ENCODE results near the gene PPP6R2.

PPP6R2 gene

DNA sequence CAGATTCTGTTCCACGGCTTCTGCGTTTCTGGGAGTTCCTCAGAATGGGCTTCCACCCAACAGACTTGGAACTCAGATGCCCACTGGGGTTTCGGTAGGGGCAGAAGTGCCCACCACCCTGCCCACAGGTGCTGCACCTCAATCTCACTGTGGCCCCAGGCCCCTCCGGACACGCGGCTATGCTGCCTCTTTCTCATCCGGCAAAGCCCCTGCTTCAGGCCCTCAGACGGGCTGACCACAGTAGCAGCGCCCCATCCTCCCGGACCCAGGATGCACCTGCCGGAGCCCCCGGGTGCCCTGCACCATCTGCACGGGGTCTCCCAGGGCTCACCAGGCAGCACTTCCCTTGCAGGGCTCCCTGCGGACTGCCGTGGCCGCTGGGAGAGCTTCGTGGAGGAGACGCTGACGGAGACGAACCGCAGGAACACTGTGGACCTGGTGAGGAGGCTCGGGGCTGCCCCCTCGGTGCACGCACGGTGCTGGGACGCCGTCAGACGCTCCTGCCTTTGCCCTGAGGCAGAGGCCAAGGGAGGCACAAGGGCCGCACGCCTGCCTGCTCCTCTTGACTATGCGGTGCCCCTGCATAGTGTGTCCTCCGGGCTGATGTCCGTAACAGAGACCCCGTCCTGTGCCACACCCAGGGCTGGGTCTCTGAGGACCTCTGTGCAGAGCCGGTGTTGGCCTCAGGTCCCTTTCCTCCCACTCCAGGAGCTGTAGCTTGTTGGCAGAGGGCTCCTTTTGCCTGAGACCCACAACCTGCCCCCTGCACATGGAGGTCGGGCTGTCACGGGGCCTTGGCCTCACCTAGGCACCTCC lies 93.1 kb downstream of the PPP6R2 start:
- DNase-seq = no peak

DNA sequence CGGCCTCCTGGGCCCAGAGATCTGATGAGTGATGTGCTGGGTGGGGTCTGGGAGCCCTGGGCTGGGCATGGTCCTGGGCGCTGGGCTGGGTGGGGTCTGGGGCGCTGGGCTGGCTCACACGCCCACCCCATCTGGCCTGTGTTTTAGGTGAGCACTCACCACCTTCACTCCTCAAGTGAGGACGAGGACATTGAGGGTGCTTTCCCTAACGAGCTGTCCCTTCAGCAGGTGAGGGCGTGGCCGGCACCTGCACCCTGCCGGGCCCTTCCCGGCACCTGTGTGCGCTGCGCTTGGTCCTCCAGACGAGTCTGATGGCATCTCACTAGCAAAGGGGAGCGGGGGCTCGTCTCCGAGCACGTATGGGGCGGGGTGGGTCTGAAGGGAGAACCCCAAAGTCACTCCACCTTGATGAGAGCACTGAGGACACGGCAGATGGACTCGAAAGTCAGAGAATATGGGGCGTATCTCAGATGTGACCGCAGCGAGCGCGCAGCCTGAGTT lies 93.8 kb downstream of the PPP6R2 start:
- DNase-seq = no peak

DNA sequence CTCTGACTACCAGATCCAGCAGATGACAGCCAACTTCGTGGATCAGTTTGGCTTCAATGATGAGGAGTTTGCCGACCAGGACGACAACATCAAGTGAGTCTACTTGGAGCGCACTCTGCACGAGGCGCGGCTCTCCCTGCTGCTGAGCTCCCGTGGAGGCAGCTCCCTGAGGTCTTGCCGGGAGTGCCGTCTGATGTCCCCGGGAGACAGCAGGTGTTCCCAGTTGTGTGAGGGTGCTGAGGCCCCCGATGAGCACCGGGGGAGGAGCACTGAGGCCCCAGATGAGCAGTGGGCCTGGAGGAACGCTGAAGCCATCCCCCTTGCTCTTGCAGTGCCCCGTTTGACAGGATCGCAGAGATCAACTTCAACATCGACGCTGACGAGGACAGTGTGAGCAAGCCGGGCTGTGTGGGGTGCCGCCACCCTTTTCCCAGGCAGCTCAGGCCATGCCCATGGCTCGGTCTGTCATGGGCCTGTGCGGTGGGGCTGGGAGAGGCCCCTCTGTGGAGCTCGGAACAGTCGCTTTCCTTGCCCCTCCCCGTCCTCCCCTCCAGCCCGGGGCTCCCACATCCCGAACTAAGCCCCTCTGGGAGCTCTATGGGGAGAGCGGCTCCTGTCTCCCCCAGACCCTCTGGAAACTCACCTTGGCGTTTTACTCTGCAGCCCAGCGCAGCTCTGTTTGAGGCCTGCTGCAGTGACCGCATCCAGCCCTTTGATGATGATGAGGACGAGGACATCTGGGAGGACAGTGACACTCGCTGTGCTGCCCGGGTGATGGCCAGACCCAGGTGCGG lies 94.6 kb downstream of the PPP6R2 start:
- DNase-seq = no peak

DNA sequence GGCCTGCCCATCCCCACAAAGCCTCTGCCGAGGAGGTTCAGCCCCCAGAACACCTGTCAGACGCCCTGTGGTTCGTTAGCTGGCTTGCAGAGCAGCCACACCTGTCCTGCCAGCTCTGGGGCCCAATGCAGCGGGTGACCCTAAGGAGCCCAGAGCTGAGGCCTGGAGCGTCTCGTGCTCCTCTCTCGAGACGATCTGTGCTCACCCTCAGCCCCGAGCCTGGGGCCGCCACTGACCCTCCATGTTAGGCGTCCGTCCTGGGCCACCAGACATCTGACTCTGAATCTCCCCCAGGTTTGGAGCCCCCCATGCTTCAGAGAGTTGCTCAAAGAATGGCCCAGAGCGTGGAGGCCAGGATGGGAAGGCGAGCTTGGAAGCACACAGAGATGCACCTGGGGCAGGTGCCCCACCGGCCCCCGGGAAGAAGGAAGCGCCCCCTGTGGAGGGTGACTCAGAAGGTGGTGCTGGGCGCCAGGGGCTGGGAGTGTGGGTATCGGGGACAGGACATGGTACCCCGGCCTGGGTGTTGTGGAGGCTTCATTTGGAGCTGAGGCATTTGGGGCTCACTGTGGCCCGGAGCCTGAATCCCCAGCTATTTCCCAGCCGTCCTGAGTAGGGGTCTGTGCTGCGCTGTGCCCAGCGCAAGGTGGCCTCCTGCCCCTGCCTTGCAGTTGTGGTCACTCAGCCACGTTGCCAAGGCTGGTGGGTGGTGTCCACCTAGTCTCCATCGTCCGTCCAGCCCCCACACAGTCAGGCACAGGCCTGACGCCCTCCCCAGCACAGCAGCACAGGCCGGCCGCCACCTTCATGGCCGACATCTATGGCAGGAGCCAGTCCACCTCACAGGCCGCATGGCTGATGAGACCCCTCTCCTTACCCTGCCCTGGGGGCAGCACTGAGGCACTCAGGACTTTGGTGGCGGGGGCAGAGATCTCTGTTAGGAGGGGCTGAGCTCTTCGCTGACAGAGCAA lies 95.5 kb downstream of the PPP6R2 start:
- no peak for DNase-seq

DNA sequence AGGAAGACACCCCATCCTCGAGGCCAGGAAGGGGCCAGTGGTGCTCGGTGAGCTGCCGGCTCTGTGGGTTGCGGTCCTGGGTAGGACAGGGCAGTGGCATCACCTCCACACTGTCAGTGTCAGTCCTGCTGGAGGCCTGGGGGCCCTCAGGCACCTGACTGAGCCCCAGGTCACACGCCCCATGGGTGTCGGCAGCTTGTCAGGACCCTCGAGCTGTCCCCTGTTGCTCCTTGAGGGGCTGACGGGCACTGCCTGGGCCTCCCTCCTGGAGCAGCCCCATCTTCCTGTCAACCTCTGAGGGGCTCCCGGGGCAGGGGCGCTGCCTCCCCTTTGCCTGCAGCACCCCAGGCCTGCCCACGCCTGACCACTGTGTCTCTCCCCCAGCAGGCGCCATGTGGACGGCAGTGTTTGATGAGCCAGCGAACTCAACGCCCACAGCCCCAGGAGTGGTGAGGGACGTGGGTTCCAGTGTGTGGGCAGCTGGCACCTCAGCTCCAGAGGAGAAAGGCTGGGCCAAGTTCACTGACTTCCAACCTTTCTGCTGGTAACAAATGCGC lies 96.3 kb downstream of the PPP6R2 start:
- DNase-seq = no peak

DNA sequence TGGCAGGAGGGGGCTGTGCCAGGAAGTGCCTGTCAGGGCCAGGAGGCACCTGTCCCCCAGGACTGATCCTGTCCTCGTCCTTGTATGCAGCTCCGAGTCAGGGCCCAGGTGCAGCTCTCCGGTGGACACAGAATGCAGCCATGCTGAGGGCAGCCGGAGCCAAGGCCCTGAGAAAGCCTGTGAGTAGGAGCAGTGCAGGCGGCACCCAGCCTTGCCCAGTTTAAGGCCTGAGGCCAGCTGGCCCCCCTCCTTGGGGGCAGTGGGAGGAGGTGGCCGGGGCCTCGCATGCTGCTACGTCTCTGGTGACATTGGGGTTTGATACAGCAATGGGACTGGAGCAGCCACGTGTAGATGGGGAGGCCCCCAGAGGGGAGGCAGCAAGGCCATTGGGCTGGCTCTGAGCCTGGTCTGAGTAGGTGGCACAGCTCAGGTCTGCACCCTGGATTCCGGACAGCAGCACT lies 96.8 kb downstream of the PPP6R2 start:
- no peak for DNase-seq

DNA sequence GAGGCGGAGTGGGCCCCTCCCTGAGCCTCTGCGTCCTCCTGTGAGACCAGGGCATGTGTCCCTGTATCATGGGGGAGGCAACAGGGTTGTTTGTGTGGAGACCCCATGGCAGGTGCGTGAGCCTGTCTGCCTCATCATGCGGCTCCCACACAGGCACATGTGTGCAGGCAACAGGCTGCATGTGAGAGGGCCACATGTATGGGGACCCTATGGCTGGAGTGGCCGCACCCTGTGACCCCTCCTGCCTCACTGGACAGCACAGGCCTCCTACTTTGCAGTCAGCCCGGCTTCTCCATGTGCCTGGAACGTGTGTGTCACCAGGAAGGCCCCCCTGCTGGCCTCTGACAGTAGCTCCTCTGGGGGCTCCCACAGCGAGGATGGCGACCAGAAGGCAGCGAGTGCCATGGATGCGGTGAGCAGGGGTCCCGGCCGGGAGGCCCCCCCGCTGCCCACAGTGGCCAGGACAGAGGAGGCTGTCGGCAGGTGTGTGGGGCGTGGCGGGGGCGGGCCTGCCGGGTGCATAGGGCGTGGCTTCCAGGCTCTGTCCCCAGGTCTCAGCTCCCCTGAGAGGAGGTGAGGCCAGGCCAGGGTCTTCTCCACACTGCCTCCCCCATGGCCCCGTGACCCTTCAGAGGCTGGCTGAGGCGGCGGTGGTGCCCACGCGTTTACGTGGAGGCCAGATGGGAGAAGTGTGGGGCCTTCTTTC lies 97.6 kb downstream of the PPP6R2 start:
- DNase-seq = no peak

DNA sequence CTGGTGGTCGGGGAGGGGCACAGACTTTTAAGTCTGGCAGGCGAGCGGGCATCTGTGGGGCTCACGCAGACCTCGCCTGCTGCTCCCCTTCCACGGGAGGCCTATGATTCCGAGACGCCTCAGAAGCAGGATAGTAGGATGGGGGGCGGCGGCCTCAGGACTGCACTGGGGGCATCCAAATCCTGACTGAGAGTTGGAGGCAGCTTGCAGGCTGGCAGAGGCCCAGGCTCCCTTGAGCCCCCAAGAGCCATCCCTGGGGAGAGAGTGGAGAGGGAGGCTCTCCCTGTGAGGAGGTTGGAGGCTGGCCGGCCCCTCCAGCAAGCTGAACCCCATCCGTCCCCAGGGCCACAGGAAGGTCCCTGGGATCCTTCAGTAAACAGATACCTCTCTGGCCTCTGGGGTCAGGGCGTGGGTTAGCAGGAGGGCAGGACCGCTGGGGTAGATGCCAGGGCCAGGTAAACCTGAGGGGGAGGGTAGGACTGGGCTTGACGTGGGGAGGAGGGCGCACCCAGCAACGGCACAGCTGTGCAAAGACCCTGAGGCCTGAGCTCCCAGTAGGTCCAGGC lies 98.4 kb downstream of the PPP6R2 start:
- no peak for DNase-seq

DNA sequence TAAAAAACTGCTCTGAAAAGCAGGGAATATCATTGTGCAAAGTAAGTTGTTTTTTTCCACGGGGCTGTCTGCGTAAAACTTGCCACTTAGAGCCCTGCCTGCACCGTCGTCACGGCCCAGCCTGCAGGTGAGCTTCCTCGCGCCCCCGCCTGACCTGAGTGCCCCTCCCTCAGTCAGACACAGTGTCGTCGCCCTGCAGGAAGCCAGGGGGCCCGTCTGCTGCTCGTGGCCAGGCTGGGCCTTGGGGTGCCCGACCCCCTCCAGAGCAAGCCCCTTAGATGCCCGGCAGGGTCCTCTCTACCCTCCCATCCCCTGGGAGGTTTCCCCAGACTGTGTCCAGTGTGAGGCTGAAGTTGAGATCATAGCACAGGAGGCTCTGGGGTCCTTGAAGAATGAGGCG lies 100.1 kb downstream of the PPP6R2 start:
- DNase-seq = no peak

DNA sequence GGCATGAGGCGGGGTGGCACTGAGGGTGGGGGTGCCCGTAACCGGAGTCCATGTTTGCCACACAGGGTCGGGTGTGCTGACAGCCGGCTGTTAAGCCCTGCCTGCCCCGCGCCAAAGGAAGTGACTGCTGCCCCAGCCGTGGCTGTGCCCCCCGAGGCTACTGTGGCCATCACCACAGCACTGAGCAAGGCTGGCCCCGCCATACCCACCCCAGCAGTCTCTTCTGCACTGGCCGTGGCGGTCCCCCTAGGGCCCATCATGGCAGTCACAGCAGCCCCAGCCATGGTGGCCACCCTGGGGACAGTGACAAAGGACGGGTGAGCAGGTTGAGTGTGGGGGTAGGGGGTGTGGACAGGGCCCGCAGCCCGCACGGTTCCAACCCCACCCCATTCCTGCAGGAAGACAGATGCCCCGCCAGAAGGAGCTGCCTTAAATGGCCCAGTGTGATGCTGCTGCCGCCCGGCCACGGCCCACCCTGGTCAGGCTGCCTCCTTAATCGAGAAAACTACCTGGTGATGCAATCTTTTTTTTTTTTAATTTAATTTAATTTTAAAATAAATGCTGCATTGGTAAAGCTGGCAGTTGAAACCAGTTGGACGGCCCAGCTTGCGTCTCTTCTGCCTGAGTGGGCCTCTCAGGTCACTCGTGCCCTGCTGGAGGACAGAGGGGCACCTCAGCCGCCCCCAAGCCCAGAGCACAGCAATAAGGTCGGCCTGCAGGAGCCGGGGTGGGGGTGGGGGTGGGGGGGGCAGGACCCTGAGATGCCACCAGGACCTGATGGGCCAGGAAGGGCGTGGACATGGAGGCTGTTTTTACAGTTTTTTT lies 100.9 kb downstream of the PPP6R2 start:
- DNase-seq = no peak

DNA sequence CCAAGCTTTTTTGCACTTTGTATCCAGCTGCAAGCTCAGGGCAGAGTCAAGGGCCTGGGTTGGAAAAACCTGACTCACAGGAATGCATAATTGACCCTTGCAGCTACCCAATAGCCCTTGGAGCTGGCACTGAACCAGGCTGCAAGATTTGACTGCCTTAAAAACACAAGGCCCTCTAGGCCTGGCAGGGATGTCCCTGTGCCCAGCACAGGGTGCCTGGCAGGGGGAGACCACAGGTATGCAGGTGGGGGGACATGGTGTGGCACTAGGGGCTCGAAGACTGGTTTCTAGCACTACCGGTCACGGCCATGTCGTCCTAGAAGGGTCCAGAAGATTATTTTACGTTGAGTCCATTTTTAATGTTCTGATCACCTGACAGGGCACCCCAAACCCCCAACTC lies 101.5 kb downstream of the PPP6R2 start:
- no peak for DNase-seq

DNA sequence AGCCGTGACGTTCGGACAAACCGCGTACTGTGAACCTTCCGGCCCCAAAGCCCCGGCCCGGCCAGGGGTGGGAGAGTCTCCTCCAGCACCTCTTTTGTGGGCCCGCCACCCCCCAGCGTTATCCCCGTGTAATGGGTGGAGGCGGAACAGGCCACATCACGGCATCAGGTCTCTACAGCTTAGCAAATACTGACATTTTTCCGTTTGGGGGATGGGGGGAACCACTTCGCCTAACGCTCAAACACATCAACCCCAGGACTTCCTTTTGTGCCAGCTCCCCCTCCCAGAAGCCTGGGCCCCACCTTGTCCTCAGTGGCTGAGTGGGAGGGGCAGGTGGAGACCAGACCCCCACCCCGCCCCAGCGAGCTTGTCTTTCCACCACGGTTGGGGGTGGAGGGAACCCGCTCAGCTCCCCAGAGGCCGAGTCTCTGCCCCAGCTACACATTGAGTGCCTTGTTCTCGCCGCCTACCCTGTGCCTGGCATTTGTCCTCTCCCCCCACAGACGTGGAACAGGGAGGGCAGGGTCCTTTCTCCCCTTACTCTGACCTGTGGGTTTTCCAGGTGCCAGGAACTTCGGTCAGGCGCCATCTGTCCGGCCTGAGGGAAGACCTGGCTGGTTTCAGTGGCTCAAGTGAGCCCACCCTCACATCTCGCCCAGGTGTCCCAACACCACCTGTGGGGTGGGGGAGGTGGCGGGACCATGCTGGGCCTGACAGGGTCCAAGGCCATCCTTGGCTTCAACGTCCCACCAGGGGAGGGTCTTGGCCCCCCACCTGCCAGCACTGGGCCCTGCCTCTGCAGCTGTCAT lies 102.1 kb downstream of the PPP6R2 start:
- no peak for DNase-seq

DNA sequence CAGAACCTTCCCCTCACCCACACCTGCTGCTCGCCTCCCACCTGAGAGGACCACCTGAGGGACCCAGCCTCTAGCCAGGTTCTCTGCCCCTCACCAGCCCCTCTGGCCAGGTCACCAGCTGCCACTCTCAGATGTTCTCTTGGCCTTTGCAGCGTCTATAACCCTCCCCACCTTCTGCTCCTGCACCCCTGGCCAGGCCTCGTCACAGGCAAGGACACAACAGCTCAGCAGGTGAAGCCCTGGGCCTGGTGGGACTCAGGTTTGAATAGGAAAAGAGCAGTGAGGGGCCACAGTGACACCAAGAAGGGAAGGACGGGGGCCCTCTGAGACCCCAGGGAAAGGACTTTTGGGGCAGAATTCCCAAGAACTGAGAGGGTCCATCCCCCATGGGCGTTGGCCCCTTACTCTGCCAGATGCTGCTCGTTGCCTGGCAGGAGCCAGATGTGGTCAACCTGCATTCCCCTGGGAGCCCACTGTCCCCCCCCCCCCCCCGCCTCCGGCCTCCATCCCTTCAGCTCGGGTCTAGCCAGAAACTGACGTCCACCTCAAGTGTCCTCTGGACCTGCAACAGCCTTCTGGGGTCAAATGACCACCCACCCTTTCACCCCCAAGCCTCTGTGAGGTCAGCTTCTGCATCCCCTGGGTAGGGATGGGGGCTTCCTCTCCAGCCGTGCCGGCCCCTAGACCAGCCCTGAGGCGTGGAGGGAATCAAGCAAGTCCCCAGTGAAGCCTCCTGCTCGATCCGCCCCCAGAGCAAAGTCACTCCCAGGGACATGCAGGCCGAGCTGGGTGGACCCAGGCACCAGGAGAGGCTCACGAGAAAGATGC lies 103.0 kb downstream of the PPP6R2 start:
- DNase-seq = no peak

DNA sequence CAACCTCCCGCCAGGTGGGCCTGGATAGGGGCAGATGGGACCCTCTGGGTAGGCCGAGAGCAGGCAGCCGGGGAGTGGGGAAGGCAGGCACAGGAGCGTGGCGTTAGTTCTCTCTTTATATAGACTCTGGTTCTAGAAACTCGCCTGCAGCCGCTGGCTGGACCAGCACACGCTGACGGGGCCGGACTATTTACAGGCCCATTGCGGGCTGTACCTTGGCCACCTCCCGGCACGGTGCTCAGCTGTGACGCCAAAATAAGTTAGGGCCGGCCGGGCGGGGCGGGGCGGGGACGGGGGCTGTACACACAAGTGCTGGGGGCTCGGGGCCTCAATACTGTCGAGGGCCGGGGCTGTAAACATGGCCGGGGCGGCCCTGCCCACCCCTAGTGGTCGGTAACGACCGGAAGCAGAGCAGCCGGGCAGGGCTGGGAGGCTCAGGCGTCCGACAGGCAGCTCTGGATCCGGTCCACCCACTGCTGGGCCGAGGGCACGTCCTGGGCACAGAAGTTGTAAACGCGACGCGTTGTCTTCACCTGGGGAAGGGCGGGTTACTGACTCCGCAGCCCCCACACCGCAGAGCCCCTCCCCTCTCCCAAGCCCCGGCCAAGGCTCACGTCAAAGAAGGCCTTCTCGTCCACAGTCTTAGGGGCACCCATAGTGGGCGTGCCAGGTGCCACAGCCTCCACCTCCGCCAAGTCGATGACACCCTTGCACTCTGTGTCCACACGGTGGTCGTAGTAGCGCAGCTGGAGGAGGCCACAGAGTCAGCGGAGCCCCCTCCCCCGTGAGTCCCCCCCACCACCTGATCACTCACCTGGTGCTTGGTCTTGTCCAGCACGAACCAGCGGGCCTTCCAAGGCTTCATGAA lies 103.8 kb downstream of the PPP6R2 start:
- DNase-seq = no peak

DNA sequence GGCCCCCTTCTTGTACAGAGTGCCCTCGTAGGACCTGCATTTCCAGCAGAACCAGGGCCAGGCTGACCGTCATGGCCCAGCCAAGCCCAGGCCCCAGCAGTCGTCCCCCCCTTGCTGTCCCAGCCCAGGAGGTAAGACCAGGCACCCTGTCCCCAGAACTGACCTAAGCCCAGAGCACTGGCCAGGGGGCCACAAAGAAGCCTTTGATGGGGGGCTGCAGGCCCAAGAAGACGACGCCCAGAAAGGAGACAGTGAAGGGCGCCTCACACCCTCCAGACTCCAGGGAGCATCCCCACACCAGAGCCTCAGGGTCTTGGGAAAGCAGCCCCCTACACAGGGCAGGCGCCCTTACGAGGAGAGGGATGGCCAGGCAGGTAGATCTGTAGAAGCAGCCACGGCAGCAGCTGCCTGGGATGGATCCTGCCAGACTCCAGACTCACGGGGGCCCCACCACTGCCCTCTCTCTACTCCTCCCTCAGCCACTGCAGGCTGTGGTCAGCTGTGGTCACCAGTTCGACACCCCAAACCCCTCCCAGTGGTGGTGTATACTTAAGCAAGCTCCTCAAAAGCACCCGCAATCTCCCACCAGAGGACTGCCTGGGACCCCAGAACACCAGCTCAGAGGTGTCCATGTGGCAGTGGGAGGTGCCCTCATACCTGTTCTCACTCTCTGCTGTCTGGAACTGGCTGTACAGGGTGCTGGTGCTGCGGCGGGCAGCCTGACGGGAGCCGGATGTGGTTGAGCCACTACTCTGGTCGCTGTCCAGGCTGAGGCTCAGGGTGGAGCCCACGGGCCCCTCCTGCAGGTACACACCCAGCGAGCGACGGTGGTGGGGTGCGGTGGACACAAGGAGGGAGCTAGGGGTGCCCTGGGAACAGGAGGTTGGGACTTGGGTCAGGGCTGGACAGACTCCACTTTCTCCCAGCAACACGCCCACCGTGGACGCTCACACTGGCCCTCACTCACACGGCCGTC lies 104.7 kb downstream of the PPP6R2 start:
- DNase-seq = no peak

DNA sequence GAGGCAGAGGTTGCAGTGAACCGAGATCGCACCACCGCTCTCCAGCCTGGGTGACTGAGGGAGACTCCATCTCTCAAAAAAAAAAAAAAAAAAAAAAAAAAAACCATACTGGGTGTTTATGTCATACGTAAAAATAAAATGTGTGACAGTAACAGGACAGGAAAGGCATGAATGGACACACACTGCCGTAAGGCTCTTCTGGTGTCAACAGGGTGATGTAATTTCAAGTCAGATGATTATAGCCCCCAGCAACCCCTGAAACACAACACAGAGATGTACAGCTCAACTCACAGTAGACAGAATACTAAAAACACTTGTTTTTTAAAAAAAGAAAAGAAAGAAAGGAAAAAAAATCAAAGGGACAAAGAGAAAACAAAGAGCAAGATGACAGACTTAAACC lies 109.5 kb downstream of the PPP6R2 start:
- DNase-seq = no peak
